HL-60 (cell line): ENCODE data around the gene CLSTN2.

Experiments used
- DNase-seq, 2 experiments: peaks; one replicate each; pipeline ENCODE4 v3.0.0-alpha.2; 2010 to 2020; ENCODE audit warnings: low read depth in 1 of 2, low spot score in 1 of 2
- H3K27ac ChIP-seq: fragments of 250-450 bp; sonication (Bioruptor Pico); replicated peaks from 2 replicates; pipeline ENCODE4 v1.5.1; 2020; ENCODE audit warnings: mild to moderate bottlenecking, moderate library complexity
- H3K27me3 ChIP-seq: fragments of 250-450 bp; sonication (Bioruptor Pico); 2 replicates; pipeline ENCODE4 v1.5.1; 2021; ENCODE audit warnings: mild to moderate bottlenecking, moderate library complexity; ENCODE audit not compliant: insufficient read depth, poor library complexity, severe bottlenecking
- H3K4me3 ChIP-seq: replicated peaks from 2 replicates; pipeline ENCODE4 v1.5.1; 2011; ENCODE audit warnings: mild to moderate bottlenecking, control low read depth, low read length; ENCODE audit not compliant: insufficient read depth
- CTCF ChIP-seq: IDR thresholded peaks from one replicate; pipeline ENCODE4 v1.5.1; 2011; ENCODE audit warnings: low read length, control low read depth, inconsistent platforms; ENCODE audit not compliant: insufficient read depth
- GABPA ChIP-seq: IDR thresholded peaks from 2 replicates; pipeline ENCODE4 v1.6.1; 2012; ENCODE audit warnings: low read depth
- POLR2AphosphoS5 ChIP-seq: IDR thresholded peaks from 2 replicates; pipeline ENCODE4 v1.6.1; 2012; ENCODE audit warnings: low read depth
- REST ChIP-seq: IDR thresholded peaks from 2 replicates; pipeline ENCODE4 v1.6.1; 2012; ENCODE audit warnings: low read depth; ENCODE audit not compliant: insufficient replicate concordance
- SPI1 ChIP-seq: IDR thresholded peaks from 2 replicates; pipeline ENCODE4 v1.6.1; 2012; ENCODE audit warnings: low read depth, mild to moderate bottlenecking, borderline replicate concordance

Gene CLSTN2

GRCh38 chr3:140449413-140450256, 514.6 kb downstream of the CLSTN2 start:
- no peak overlapping the region for H3K27ac ChIP-seq
- no peak overlapping the region for H3K4me3 ChIP-seq
- DNase-seq: no peak
- no peaks in the 10 kb centered on the region for H3K27me3 ChIP-seq
- no peak for TF ChIP-seq SPI1
- TF ChIP-seq POLR2AphosphoS5: no peak
- no peak for TF ChIP-seq CTCF
- TF ChIP-seq REST: no peak
- TF ChIP-seq GABPA: no peak

- Histone ChIP-seq H3K27ac (no peak overlapping the region), H3K4me3 (no peak overlapping the region), H3K27me3 (no peaks in the 10 kb centered on the region)
- DNase-seq: no peak
- TF ChIP-seq CTCF: no peak
- TF ChIP-seq SPI1: no peak
- no peak for TF ChIP-seq REST
- TF ChIP-seq GABPA: no peak
- TF ChIP-seq POLR2AphosphoS5: no peak
These were observed 518.8 kb downstream of the CLSTN2 start for GRCh38 chr3:140453750-140454149.

GRCh38 chr3:140455521-140456214, 520.7 kb downstream of the CLSTN2 start:
- DNase-seq: no peak
- TF ChIP-seq REST (no peak), GABPA (no peak), CTCF (no peak), SPI1 (no peak), POLR2AphosphoS5 (no peak)
- no peaks in the 10 kb centered on the region for H3K27me3 ChIP-seq
- no peak overlapping the region for H3K27ac ChIP-seq
- H3K4me3 ChIP-seq: no peak overlapping the region
